CD14-positive monocyte (primary cell): ENCODE measurements around the gene SORBS1. TPM values are rescaled to one million over a fixed set of nuclear protein-coding genes. Genes with fewer than 3 reads are reported as not detected.
A peak's percentile ranks its signal among the peaks of the same experiment; 100 is the strongest.

ENCODE experiments used
- DNase-seq, 3 donors: peaks; one replicate each; pipeline ENCODE4 v3.0.0-alpha.2; 2011 to 2022
- H2AFZ ChIP-seq: 2 replicates; pipeline ENCODE4 v1.6.0; 2012; ENCODE audit warnings: mild to moderate bottlenecking, low read depth, low read length, inconsistent platforms; ENCODE audit not compliant: insufficient read depth, poor library complexity, severe bottlenecking
- H3K27ac ChIP-seq, 2 donors: 1 replicate in 1 of 2; 2 replicates in 1 of 2; pipeline ENCODE4 v1.5.1; 2012 to 2013; ENCODE audit warnings: low read length in 2 of 2, control low read depth in 1 of 2, inconsistent platforms in 1 of 2, low read depth in 1 of 2, mild to moderate bottlenecking in 1 of 2
- H3K27me3 ChIP-seq, 2 donors: one replicate each; pipeline versions ENCODE4 v1.6.0 to v1.6.1; 2011 to 2013; ENCODE audit warnings: low read length in 2 of 2; ENCODE audit not compliant: control insufficient read depth in 2 of 2, insufficient read depth in 2 of 2
- H3K36me3 ChIP-seq, 2 donors: replicated peaks in 1 of 2; 1 replicate in 1 of 2; 2 replicates in 1 of 2; pipeline versions ENCODE4 v1.5.1 to v1.6.1; 2012 to 2013; ENCODE audit warnings: low read length in 2 of 2, control low read depth in 1 of 2, inconsistent platforms in 1 of 2, mild to moderate bottlenecking in 1 of 2; ENCODE audit not compliant: insufficient read depth in 2 of 2, control insufficient read depth in 1 of 2
- H3K4me1 ChIP-seq, 2 donors: 1 replicate in 1 of 2; 2 replicates in 1 of 2; pipeline versions ENCODE4 v1.5.1 to v1.6.1; 2012 to 2013; ENCODE audit warnings: low read length in 2 of 2, control low read depth in 1 of 2, inconsistent platforms in 1 of 2, mild to moderate bottlenecking in 1 of 2, moderate library complexity in 1 of 2; ENCODE audit not compliant: insufficient read depth in 2 of 2, control insufficient read depth in 1 of 2
- H3K4me2 ChIP-seq: replicated peaks from 2 replicates; pipeline ENCODE3; 2012; ENCODE audit warnings: low read length, moderate library complexity, mild to moderate bottlenecking; ENCODE audit not compliant: poor library complexity, severe bottlenecking; ENCODE audit errors: extremely low read depth
- H3K4me3 ChIP-seq, 3 experiments: fragments of 200-600 bp in 1 of 3; sonication (generic) in 1 of 3; replicated peaks in 1 of 3; 1 replicate in 2 of 3; 2 replicates in 1 of 3; pipeline ENCODE4 v1.5.1; 2011 to 2013; ENCODE audit warnings: low read length in 3 of 3, mild to moderate bottlenecking in 3 of 3, control low read depth in 2 of 3, low read depth in 2 of 3, inconsistent platforms in 1 of 3, moderate library complexity in 1 of 3
- H3K79me2 ChIP-seq: 2 replicates; pipeline ENCODE4 v1.6.0; 2012; ENCODE audit warnings: mild to moderate bottlenecking, control low read depth, inconsistent platforms, low read length, moderate library complexity; ENCODE audit not compliant: insufficient read depth
- H3K9ac ChIP-seq: 2 replicates; pipeline ENCODE4 v1.6.0; 2017; ENCODE audit warnings: low read length, mild to moderate bottlenecking; ENCODE audit not compliant: insufficient read depth, poor library complexity, severe bottlenecking
- H3K9me3 ChIP-seq, 2 donors: replicated peaks in 1 of 2; 1 replicate in 1 of 2; 2 replicates in 1 of 2; pipeline versions ENCODE4 v1.5.1 to v1.6.1; 2012 to 2013; ENCODE audit warnings: low read length in 2 of 2, control low read depth in 1 of 2; ENCODE audit not compliant: control insufficient read depth in 1 of 2, insufficient read depth in 1 of 2
- H4K20me1 ChIP-seq: 2 replicates; pipeline ENCODE4 v1.6.0; 2012; ENCODE audit warnings: mild to moderate bottlenecking, low read length, control low read depth, moderate library complexity; ENCODE audit not compliant: insufficient read depth
- H3K27ac Mint-ChIP-seq, 7 donors: one replicate each; pipeline ENCODE4 v1.8.0; 2020; ENCODE audit warnings: mild to moderate bottlenecking in 7 of 7, mixed read lengths in 7 of 7, moderate library complexity in 6 of 7, inconsistent platforms in 2 of 7
- H3K27me3 Mint-ChIP-seq, 3 donors: one replicate each; pipeline ENCODE4 v1.8.0; 2021 to 2022; ENCODE audit warnings: low read depth in 3 of 3, mild to moderate bottlenecking in 3 of 3, mixed read lengths in 3 of 3, moderate library complexity in 3 of 3, inconsistent platforms in 1 of 3
- H3K36me3 Mint-ChIP-seq, 2 donors: one replicate each; pipeline ENCODE4 v1.8.0; 2020; ENCODE audit warnings: mixed read lengths in 2 of 2, inconsistent platforms in 1 of 2, mild to moderate bottlenecking in 1 of 2
- H3K4me1 Mint-ChIP-seq: one replicate; pipeline ENCODE4 v1.8.0; 2020; ENCODE audit warnings: mild to moderate bottlenecking, mixed read lengths
- H3K4me3 Mint-ChIP-seq, 2 donors: one replicate each; pipeline ENCODE4 v1.8.0; 2020; ENCODE audit warnings: mild to moderate bottlenecking in 2 of 2, mixed read lengths in 2 of 2, moderate library complexity in 1 of 2
- H3K9me3 Mint-ChIP-seq, 7 donors: one replicate each; pipeline ENCODE4 v1.8.0; 2020 to 2022; ENCODE audit warnings: mixed read lengths in 7 of 7, mild to moderate bottlenecking in 6 of 7, moderate library complexity in 6 of 7, inconsistent platforms in 2 of 7
- WGBS: methylation state at CpG from one replicate; pipeline ENCODE4 v1.1.5; 2013; ENCODE audit warnings: missing lambda C conversion rate; ENCODE audit not compliant: insufficient coverage; 5-methylcytosine and 5-hydroxymethylcytosine counted together
- intact Hi-C, 2 donors: fragments of 100-400 bp; cut with micrococcal nuclease; formaldehyde crosslinking; loops; one replicate each; pipeline versions ENCODE4 v1.15.0 to v1.15.1; 2023
- polyA plus RNA-seq, 3 donors: library from polyadenylated mRNA; depleted of rRNA in 1 of 3; unstranded in 2 of 3; stranded (reverse) in 1 of 3; fragments of 300-500 nt in 2 of 3; fragments of >200 nt in 1 of 3; fragmentation: Illumina TruSeq in 2 of 3; gene quantifications; 1 replicate in 2 of 3; 2 replicates in 1 of 3; pipeline ENCODE4 v1.2.3, GENCODE V29; 2012 to 2021
- TF ChIP-seq, protein P1 (sequence below): fragments of 200-600 bp; IDR thresholded peaks from one replicate; pipeline ENCODE4 v1.8.0; 2022; ENCODE audit warnings: antibody characterized with exemption, mild to moderate bottlenecking

Gene SORBS1
- polyA plus RNA-seq, 3 donors = 0.08 to 0.15 TPM; not detected in 1

- Histone ChIP-seq H3K4me3 (no peak overlapping the region), H3K27me3 (no peaks in the 10 kb centered on the region), H2AFZ (no peak overlapping the region), H3K4me1 (no peaks in the 10 kb centered on the region), H4K20me1 (no peaks in the 10 kb centered on the region), H3K27ac (no peak overlapping the region), H3K79me2 (no peaks in the 10 kb centered on the region), H3K9ac (no peak overlapping the region), H3K4me2 (no peak overlapping the region), H3K9me3 (no peaks in the 10 kb centered on the region), H3K36me3 (no peaks in the 10 kb centered on the region)
- no peak overlapping the region for H3K27ac Mint-ChIP-seq
- no peaks in the 10 kb centered on the region for H3K36me3 Mint-ChIP-seq
- peaks cover 10% of the 10 kb centered on the region for H3K4me1 Mint-ChIP-seq
- WGBS = no CpG with 5 or more reads among the region's 2 CpGs
- no peak for DNase-seq
- intact Hi-C loops = no loop called here
- no peaks in the 10 kb centered on the region for H3K27me3 Mint-ChIP-seq
- H3K9me3 Mint-ChIP-seq = peaks cover 0 to 2% (median 0%) of the 10 kb centered on the region in 7 donors
- TF ChIP-seq, protein P1, sequence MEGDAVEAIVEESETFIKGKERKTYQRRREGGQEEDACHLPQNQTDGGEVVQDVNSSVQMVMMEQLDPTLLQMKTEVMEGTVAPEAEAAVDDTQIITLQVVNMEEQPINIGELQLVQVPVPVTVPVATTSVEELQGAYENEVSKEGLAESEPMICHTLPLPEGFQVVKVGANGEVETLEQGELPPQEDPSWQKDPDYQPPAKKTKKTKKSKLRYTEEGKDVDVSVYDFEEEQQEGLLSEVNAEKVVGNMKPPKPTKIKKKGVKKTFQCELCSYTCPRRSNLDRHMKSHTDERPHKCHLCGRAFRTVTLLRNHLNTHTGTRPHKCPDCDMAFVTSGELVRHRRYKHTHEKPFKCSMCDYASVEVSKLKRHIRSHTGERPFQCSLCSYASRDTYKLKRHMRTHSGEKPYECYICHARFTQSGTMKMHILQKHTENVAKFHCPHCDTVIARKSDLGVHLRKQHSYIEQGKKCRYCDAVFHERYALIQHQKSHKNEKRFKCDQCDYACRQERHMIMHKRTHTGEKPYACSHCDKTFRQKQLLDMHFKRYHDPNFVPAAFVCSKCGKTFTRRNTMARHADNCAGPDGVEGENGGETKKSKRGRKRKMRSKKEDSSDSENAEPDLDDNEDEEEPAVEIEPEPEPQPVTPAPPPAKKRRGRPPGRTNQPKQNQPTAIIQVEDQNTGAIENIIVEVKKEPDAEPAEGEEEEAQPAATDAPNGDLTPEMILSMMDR = no peak
- H3K4me3 Mint-ChIP-seq = no peak overlapping the region
Measured at GRCh38 chr10:95506056-95506737, 55.0 kb downstream of the SORBS1 start.

GRCh38 chr10:95505641-95506040, 55.5 kb downstream of the SORBS1 start:
- Histone ChIP-seq H3K9ac (no peak overlapping the region), H3K4me2 (no peak overlapping the region), H4K20me1 (no peaks in the 10 kb centered on the region), H3K79me2 (no peaks in the 10 kb centered on the region), H3K27me3 (no peaks in the 10 kb centered on the region), H3K4me1 (no peaks in the 10 kb centered on the region), H2AFZ (no peak overlapping the region), H3K4me3 (no peak overlapping the region), H3K27ac (no peak overlapping the region), H3K9me3 (no peaks in the 10 kb centered on the region), H3K36me3 (no peaks in the 10 kb centered on the region)
- TF ChIP-seq, protein P1 = no peak
- intact Hi-C loops = no loop called here
- H3K27ac Mint-ChIP-seq = peak overlapping the region in 1 of 7 donors; percentile 25
- no peak overlapping the region for H3K4me3 Mint-ChIP-seq
- WGBS = 100% methylated on average over 1 of the region's 3 CpGs
- H3K36me3 Mint-ChIP-seq = no peaks in the 10 kb centered on the region
- no peaks in the 10 kb centered on the region for H3K27me3 Mint-ChIP-seq
- H3K9me3 Mint-ChIP-seq = peaks cover 0 to 2% (median 0%) of the 10 kb centered on the region in 7 donors
- DNase-seq = no peak
- H3K4me1 Mint-ChIP-seq = peaks cover 10% of the 10 kb centered on the region
